NCI-H2227 treated with DMSO at 0.1 percent for 48 hours (cell line): ENCODE measurements around the gene SCUBE2.
"Not testable (repeated sequence)": the region's sequence is repeated elsewhere in the genome, so short reads cannot be mapped to it uniquely, and the experiment has no call there.

Experiments used
- DNase-seq: peaks from one replicate; lab custom pipeline; 2025; lab: John Stamatoyannopoulos, UW

Gene SCUBE2

DNA sequence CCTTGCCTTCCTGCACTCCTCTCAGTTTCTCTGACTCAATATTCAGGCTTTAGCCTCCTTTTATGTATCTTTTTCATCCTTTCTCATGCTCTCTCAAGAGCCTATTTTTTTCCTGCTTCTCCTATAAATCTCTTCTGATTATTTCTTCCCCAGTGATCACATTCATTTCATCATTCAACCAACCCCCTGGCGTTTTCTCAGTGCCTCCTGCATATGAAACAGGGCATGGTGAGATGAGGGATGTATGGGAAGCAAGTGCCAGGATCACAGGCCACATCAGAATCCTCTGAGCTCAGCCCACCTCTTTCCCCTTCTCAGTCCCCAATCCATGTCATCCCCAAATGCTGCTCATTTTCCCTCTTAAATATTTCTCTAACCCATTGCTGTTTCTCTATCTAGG is 48.9 kb downstream of the SCUBE2 start:
- DNase-seq, result no peak

GRCh38 chr11:9041747-9042146 is 49.7 kb downstream of the SCUBE2 start:
- DNase-seq, result no peak

DNA sequence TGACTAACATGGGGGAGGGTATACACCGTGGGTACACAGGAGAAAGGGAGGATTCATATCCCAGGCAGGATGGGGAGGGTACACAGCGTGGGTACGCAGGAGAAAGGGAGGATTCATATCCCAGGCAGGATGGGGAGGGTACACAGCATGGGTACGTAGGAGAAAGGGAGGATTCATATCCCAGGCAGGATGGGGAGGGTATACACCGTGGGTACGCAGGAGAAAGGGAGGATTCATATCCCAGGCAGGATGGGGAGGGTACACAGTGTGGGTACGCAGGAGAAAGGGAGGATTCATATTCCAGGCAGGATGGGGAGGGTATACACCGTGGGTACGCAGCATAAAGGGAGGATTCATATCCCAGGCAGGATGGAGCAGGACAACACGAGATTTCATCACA is 51.0 kb downstream of the SCUBE2 start:
- DNase-seq, result no peak

GRCh38 chr11:9039863-9040262 is 51.5 kb downstream of the SCUBE2 start:
- no peak for DNase-seq

DNA sequence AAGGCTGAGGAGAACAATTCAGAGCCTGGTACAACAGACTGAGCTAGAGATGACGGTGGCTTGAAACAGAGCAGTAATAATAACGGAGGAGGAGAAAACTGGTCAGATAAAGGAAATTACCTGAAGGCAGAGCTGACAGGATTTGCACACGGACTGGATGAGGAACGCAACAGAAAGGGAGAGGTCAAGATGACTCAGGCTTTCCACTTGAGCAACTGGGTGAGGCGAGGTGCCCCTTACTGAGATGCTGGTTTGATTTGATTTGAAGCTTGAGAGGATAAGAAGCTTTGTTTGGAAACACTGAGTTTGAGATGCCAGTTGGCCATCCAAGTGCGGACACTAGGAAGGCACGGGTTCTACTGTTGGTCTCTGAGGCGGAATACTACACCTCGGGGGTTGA is 52.2 kb downstream of the SCUBE2 start:
- DNase-seq, result no peak

- DNase-seq, result no peak
Measured at GRCh38 chr11:9038541-9038940, 52.9 kb downstream of the SCUBE2 start.

DNA sequence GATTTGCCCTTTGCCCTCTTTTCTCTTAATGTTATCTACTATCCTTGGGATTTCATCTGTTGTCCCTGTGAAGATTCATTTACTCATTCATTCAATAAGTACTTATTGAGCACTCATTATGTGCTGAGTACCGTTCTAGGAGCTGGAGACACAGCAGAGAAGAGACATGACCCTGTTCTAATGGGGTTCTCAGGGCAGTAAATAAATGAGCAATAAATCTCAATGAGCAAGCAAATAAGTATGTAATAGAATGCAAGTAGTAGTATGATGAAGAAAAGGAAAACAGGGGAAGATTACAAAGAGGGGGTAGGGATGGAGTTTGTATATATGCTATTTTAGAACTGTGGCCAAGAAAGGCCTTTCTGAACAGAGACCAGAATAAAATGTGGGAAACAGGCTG is 53.4 kb downstream of the SCUBE2 start:
- no peak for DNase-seq

DNA sequence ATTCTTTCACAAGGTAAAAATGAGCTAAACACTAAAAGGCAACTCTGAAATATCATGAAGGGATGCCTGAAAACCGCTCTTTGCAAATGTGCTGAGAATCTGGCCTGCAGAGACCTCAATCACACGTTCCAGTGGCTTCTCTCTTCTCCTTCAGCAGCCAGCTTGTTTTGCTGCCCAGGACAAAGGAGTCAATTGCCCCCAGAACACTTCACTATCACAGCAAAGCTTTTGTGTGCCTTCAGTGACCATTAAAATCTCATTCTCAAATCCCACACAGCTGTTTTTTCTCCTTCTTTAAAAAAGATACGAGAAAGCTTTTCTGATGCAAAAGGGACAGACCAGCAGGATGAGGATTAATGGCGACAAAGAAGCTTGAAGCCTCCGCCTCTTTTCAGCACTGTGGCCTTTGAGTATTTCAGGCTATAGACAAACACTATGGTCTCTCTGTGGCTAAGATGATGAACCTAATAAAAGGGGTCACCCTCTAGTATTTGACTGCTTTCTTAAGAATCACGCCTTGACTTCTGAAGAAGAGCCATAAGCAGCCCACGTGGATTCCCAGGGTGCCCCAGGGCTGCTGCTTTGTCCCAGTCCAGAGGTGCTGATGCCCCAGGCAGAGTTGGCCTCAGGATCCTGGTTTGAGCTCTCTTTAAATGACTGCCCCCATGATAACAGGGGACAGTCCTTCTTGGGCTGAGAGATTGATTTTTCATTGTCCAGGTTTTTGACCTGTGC is 54.2 kb downstream of the SCUBE2 start:
- no peak for DNase-seq

DNA sequence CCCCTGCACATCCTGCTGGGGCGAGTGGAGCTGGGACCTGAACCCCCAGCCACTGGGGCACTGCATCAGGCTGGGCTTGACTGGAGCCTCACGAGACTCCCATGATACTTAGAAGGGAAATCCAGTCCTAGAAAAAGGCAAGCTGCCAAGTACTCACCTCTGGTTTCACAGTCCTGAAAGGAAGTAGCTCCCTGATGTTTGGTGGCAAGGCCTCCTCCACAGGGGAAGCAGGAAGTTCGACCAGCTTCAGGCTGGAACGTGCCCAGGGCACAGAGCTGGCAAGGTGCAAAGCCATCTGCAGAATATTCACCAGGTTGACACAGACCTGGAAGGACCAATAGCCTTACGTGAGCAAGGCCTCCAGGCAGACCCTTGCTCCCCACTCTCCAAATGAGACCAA is 60.8 kb downstream of the SCUBE2 start:
- DNase-seq, result no peak

- DNase-seq, result no peak
Measured at GRCh38 chr11:9029422-9029821, 62.0 kb downstream of the SCUBE2 start.

DNA sequence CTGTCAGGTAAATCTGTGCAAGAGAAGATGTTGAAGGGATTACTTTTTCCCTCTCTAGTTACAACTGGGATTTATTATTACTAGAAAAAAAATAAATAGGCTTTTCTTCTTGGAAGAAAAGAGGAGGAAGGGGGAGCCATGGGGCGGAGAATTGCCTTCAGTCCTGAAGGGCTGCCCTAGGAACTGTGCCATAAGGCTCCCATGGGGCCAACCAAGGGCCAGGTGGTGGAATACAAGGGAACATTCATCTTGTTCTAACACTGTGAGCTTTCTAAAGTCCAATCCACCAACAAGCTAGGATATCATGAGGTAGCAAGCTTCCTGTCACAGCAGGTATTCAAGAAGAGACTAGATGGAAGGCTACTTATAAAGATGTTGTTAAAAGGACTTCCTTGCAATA is 62.8 kb downstream of the SCUBE2 start:
- no peak for DNase-seq

- no peak for DNase-seq
Measured at GRCh38 chr11:9025101-9025850, 66.1 kb downstream of the SCUBE2 start.

- no peak for DNase-seq
Measured at GRCh38 chr11:9022961-9023680, 68.3 kb downstream of the SCUBE2 start.

DNA sequence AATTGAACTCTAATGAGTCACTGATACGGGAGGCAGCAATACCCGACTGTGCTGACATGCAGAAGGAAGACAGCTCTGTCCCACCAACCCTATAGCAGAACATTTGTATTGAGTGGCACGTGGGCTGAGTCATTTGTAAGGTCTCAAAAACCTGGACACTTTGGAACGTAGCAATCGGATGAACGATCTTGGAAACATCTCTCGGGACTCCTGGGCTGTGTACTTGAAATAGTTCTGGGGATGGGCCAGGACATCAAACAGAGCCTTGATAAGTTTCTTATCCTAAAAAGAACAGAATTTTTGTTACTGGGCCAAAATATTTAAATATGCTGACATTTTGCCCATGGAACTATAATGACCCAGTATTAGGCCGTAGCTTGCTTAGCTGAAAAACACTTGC is 70.5 kb downstream of the SCUBE2 start:
- no peak for DNase-seq

- no peak for DNase-seq
Measured at GRCh38 chr11:9019861-9020260, 71.5 kb downstream of the SCUBE2 start.

DNA sequence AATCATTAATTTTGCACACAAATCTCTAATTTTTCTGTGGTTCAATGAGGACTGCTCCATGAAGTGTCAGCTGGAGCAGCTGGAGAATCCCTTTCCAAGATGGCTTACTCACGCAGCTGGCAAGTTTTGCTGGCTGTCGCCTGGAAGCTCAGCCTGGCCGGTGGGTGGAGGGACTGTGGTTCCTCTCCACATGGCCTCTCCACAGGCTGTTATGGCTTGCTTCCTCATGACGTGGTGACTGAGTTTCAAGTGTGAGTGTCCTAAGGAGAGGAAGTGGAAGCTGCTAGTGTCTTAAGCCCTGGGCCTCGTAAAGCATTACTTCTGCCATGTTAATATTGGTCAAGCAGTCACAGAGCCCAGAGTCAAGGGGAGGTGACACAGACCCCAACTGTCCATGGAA is 73.6 kb downstream of the SCUBE2 start:
- DNase-seq, result no peak

- peak; percentile 19 for DNase-seq
Measured at GRCh38 chr11:9016916-9017642, 74.3 kb downstream of the SCUBE2 start.

- DNase-seq, result peak; percentile 71
Measured at GRCh38 chr11:9015677-9016076, 75.7 kb downstream of the SCUBE2 start.

DNA sequence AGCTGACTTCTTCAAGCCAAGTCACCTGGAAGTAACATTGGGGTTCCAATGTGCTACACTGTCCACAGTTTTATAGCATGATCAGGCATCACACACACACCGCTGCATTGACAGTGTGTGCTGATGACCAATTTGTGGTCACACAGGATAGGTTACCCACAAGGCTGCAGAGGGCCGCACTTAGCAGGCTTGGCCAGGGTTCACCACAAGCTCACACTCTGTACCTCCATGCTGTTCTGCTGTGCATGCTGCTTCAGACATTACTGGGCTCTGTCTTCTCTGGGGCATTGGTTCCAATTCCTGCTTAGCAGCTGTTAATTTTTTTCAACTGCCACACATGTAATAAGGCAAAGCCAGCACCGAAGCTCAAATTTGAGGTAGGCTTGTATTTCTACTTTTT is 76.6 kb downstream of the SCUBE2 start:
- DNase-seq, result no peak

DNA sequence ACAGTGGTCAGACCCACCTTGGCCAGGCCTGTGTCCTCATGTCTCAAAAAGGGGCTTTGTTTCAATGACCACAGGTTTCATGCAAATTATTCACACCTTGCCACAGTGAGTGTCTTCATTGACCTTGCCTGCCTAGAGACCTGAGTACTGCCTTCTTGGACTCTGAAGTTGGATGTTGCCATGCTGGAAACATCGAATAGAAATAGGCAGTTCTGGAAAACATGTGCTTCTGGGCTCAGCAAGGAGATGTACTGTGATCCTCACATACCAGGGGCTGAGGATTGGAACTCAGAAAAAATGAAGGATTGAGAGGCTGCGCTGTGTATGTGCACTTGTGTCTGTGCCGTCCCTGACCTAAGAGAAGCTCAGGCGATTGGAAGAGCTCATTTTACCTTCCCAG is 78.0 kb downstream of the SCUBE2 start:
- no peak for DNase-seq

DNA sequence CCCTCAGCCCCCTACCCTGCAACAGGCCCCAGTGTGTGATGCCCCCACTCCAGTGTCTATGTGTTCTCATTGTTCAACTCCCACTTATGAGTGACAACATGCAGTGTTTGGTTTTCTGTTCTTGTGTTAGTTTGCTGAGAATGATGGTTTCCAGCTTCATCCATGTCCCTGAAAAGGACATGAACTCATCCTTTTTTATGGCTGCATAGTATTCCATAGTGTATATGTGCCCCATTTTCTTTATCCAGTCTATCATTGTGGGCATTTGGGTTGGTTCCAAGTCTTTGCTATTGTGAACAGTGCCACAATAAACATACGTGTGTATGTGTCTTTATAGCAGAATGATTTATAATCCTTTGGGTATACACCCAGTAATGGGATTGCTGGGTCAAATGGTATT is 81.9 kb downstream of the SCUBE2 start:
- DNase-seq, result not testable (repeated sequence)

DNA sequence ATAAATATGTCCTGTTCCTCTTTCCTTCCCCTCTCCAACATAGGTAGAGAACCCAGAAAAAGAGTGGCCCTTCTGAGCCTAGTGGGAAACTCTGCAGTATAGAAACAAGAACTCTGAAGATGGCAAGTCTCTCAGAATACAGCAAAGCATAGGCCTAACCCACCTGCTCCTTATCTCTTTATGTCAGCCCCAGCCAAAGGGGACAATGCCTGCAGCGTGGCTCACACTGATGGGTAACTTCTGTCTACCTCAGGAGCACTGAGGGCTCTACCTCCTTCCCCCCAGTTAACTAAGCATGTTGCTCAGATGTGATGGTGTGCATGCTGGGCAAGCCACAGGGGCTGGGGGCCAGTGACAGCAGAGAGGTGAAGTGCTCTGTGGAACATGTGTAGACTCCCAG is 82.7 kb downstream of the SCUBE2 start:
- no peak for DNase-seq
